ENCODE measurements around the gene VSIG4. TPM values are rescaled to one million over a fixed set of nuclear protein-coding genes. Genes with fewer than 3 reads are reported as not detected.

Gene VSIG4
- total and polyA plus RNA-seq, 2 of the 8 experiments (the other 6 are each of a cell fraction or from before 2014, with no cell fraction given), result not detected

DNA sequence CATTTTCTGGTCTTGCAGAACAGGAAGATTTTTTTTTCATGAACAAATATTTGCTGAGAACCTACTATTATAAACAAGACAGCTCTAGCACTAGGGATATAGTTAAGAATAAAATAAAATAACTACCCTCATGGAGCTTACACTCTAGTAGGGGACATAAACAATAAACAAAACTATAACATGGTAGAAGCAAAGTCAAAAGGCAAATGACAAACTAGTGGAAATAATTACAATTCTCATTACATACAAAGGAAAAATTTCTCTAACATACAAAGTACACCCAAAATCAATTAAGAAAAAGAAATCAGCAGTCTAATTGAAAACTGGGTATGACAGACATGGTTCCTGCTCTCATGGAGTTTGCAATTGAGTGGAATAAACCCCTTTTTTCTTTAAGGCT, 32.0 kb downstream of the VSIG4 start (continued):
- no peak for TF ChIP-seq BCL11A (IDR thresholded peaks at IDR 0.05; ENCODE audit: low read depth in 2 of 2, low read length in 2 of 2)

Data from H1 (cell line).